GM08714 (cell line): ENCODE results near the gene FRMD6.

ENCODE experiments used
- H3K4me3 ChIP-seq: fragments of 200-500 bp; sonication (Bioruptor generic); 2 replicates; pipeline ENCODE4 v1.5.1; 2014; ENCODE audit warnings: mild to moderate bottlenecking, low read length, inconsistent platforms
- ZNF274 ChIP-seq: IDR thresholded peaks from 2 replicates; pipeline ENCODE4 v1.6.1; 2012; ENCODE audit warnings: mild to moderate bottlenecking, low read depth, low read length

FRMD6 gene

DNA sequence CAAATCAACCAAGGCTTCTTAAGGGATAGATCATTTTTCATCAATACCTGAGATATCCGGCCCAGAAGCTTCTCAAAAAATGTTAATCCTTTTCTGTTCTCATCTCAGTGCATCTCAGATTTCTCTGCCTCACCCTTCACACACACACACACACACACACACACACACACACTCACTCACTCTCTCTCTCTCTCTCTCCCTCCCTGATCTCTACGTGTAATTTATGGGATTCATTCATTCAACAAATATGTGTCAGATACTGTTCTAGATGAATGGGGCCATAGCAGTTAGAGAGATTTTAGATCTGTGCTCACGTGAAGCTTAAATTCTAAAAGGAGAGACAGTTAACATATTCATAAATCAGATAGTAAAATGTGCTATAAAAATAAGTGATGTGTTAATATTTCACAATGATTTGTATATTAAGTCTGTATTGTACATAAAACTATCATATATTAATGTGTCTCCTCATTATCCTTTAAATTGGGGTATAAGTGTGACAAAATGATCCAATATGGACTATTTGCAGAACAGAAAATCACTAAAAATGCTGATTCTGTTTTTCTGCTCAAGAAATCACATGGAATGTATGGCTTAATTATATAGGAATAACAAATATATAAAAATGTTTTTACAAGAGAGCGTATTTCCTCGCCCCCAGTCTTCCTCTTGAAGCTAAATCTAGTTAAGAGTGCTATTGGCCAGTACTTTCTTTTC lies 7.3 kb upstream of the FRMD6 start:
- no peak overlapping the region for H3K4me3 ChIP-seq
- TF ChIP-seq ZNF274 = no peak

DNA sequence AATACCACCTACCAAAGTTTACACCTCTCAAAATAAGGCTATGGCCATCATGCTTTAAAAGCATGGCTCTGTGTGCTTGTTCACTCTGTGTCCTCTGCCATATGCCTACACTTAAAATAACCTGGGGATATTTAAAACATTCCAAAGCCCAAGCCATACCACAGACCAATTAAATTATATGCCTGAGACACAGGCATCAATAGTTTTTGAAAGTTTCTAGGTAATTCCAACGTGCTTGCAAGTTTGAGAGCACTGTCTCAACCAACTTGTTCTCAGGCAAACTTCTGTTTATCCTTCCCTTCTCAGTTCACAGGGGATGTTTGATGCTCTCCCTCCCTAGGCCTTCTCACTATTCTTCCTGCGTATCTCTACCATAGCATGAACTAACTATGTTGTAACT lies 3.4 kb upstream of the FRMD6 start:
- no peak overlapping the region for H3K4me3 ChIP-seq
- TF ChIP-seq ZNF274 = no peak

DNA sequence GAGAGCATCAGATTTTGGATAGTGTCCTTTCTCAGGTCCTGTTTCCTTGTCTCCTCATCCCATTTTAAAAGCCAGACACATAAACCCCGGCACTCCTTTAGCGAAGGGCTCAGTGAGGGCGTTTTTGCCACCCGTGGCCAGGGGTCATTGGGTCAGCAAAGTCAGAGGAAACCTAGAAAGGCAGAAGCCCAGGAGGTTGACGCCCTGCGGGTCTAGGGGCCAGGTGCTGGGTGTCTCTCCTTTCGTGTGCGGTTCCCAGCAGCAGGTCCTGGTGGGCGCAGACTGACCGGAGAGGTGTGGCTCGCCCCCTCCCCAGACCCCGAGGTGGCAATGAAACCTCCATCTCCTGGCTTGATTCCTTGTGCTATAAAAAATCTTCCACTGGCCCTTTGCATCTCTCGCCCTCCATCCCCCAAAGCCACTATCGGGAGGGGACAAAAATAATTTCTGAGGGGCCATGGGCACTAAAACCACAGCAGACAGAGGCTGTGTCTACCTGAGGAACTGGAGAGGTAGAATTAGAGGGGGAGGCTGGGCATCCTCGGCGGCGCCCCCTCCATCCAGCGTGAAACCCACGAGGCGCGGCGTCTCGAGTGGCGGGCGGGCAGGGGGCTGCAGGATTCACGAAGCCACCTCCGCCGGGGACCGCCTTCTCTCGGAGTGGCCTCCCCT lies 858 bp upstream of the FRMD6 start:
- H3K4me3 ChIP-seq = peak overlapping the region; percentile 69
- TF ChIP-seq ZNF274 = no peak

DNA sequence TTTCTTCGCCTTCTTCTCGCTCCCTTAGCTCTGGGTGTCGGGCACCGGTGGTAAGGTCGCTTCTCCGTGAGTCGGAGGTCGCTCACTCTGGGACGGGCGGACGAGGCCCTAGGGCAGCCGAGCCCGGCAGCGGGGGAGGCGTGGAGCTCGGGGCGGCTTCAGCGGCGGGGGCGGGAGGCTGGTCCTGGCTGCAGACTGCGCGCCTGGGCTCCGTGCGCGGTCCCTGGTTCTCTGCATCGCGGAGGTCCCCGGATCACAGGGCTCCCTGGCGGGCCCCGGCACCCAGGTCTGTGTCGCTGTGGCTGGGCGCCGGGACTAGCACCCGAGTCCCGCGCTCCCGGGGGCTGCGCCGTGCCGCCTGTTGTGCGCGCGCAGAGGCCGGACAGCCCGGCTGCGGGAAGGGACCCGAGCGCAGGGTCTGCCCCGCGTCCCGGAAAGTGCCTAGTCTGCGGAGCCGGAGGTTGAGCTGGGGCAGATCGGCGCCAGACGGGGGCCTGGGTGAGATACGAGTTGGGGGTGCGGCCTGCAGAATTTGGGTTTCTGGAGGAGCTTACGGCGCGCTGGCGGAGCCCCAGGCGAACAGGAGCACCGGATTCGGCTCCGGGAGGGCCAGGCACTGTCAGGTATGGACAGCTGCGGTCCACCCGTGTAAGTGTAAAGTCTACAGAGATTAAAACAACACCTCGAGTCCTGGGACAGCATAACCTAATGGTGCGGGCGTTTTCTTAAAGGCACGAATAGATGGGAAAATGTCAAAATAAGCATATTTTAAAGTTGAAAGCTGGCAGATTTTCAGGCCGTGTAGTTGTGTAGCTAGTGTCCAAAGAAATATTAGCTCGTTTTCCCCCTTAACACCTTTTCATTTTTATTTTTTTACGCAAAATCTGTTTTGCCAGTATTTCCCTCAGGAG lies 713 bp downstream of the FRMD6 start:
- H3K4me3 ChIP-seq = peak overlapping the region; percentile 73
- TF ChIP-seq ZNF274 = no peak

DNA sequence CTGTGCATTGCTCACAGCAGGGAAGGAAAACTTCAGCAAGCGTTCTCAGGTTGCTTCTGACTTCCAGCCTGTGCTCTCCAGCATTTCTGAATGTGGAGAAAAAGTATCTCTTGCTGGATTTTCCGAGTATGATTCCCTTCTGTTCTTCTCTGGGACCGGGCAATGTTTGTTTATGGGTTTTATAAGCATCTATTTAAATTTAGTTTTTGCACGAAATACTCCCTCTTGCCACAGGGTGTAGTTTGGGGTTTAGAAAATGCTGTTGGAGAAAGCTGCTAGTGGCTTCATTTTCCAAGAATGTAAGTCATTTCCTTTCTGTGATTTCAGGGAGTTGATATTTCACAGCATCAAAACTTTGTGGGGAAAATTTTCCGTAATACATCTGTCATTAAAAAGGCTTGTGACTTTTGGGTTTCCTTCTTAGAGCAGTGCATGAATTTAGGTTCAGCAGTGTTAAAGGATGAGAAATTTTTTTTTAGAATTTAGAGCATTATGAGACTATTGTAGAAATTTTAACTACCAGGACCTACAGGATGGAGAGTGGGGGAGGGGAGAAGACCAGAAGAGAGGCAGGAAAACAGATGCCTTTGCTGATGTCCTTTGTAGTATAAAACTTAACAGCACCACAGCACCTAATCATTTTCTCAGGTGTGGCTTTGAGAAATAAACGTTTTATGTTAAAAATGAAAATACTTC lies 1.5 kb downstream of the FRMD6 start:
- peak overlapping the region; percentile 73 for H3K4me3 ChIP-seq
- no peak for TF ChIP-seq ZNF274

DNA sequence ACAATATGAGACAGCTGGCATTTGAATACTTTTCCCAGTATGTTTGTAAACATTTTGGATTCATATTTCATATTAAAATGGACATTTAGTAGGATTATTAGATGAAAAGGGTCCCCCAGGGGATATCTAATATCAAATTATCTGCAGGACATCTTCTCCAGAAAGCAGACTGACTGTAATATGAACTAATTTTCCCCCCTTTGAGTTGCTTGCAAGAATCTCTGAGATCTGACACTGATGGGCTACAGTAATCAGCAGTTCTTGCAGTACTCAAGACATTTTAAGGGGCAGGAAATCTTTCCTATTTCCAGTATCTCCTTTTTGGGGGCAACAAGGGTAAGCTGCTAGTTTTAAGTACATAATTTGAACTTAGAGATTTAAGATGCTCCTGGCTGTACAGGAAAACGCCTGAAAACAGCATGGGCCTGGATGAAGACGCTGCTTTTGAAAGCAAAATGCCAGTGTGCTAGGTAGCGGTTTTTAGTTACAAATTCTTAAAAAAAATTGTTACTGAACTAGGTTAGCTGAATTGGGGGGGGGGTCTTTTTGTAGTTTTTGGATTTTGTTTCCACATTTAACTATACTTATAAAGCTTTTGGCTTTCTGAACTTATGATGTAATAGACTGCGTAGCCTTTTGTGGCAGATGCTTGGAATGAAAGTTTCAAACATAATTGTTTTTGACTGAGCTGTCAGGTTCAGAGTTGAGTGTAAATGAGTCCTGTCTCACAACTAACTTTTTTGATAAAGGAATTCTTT lies 2.2 kb downstream of the FRMD6 start:
- H3K4me3 ChIP-seq = no peak overlapping the region; the same call in 1 of the 2 replicates
- TF ChIP-seq ZNF274 = no peak

DNA sequence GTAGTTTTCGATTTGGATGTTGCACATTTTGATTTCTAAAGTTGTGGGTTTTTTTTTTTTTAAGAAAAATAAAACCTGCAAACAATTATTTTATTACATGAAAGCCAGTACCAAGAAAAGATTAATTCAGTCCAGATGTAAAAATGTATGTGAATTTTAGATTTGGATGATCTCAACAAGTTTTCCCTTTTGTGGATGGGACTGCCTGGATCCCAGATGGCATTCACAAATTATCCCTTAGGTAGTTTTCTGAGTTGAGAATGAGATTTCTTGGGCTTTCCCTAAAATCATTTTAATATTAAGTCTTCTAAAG lies 2.8 kb downstream of the FRMD6 start:
- TF ChIP-seq ZNF274 = no peak
- no peak overlapping the region for H3K4me3 ChIP-seq

DNA sequence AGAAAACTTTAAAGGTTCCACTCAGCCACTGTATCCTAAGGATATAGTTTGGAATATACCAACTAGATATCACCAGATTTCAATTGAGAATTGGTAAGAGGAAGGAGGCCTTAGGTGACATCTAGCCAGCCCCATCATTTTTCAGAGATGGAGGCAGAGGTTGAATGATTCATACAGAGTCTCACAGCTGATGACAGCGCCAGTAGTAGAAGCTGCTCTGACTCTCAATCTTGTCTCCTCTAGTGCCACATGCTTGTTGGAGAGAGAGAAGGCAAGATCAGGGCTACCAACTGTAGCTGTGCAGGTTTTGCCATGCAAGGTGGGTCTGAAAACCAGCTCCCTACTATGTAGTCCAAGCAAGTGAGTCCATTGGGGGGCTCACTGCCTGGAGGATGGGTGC lies 6.1 kb downstream of the FRMD6 start:
- TF ChIP-seq ZNF274 = no peak
- H3K4me3 ChIP-seq = no peak overlapping the region

DNA sequence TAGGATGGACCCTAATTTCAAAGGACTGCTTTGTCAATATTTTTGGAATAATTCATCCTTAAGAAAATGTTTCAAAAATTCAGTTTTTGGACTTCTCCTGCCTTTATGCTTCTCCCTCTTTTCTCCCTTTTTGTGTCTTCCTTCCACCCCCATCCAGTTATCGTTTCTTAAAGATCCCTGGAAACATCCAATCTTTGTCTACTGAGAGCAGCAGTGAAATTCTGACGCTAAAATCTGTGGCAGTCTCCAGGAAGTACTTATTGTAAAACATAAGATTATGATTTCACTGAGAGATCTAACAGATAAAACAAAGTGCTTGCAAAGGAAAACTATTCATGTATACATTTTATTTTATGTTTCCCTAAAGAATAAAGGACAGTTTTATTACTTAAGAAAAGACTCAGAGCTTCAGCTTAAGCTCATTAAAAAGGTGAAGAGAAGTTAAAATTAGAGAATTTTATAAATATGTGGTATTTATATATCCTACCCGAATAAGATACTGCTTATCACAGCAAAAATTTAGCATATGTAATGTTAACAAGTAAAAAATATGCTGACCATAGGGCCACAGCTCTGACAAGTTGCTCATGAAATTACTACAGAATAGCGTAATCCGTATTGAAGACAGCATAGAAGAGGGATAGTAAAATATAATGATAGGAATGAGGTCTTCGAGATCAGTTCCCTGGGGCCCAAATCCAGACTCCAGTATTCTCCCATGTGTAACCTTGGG lies 6.9 kb downstream of the FRMD6 start:
- H3K4me3 ChIP-seq = no peak overlapping the region
- TF ChIP-seq ZNF274 = no peak

DNA sequence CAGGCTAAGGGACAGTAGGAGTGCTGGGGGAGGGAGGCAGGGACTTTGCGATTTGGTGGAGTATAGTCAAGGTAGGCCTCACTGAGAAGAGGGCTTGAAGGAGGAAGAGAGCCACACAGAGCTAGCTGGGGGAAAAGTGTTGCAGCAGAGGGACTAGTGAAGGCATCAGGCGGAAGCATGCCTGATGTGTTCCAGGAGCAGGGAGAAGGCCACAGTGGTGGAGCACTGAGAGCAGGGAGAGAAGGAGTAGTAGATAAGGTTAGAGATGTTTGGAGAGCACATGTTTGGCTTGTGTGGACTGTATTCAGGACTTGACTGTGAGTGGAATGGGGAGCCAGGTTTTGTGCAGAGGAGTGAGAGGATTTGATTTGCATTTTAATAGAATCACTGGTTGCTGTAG lies 9.0 kb downstream of the FRMD6 start:
- no peak overlapping the region for H3K4me3 ChIP-seq
- no peak for TF ChIP-seq ZNF274

DNA sequence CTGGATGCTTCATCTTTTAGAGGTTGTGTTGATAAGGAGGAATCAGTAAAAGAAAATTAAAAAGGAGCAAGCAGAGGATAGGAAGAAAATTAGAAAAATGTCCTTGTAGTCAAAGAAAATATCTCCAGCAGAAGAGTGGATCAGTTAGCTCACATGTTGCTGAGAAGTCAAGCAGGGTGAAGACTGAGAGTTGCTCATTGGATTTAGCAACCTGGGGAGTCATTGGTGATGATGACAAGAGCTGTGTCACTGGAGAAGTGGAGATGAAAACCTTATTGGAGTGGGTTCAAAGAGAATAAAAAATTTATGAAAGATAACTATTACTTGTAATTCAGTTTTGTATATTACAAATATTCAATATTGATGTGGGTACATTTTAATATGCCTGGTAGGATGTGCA lies 9.8 kb downstream of the FRMD6 start:
- TF ChIP-seq ZNF274 = no peak
- H3K4me3 ChIP-seq = no peak overlapping the region

DNA sequence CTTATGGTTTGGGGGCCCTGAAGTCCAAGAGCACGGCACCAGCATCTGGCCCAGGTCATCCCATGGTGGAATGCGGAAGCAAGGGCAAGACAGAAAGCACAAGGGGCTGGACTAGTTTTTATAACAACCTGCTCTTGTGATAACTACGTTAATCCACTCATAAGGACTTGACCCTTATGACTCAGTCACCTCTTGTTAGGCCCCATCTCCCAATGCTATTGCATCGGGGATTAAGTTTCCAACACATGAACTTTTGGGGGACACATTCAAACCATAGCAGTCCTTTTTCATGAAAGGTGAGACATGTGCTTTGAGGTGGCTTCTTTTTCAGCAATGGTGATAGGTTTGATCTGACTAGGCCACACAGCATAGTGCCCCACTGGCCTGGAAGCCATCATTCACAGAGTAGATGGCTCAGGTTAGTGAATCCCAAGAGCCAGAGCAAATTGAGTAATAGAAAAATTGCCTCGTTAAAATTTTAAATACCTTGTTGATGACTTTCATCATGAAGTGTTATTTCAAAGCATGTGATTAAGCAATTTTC lies 12.1 kb downstream of the FRMD6 start:
- no peak for TF ChIP-seq ZNF274
- H3K4me3 ChIP-seq = no peak overlapping the region

DNA sequence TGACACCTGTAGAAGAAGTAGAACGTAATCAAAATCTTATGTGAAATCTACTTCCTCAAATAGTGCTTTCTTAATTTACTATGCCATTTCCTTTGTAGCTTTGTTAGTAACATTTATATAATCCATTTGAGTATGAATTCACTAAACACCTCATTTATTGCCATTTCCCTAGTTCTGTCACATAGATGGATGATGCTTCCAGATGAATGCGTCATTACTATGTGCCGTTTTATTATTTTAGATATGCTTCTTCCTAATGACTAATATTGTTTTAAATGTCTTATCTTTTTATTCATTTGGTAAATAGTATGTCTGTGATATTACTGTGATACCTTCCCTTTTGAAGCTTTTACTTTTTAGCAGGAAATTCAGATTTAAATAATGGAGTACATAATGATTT lies 14.4 kb downstream of the FRMD6 start:
- no peak overlapping the region for H3K4me3 ChIP-seq
- TF ChIP-seq ZNF274 = no peak

DNA sequence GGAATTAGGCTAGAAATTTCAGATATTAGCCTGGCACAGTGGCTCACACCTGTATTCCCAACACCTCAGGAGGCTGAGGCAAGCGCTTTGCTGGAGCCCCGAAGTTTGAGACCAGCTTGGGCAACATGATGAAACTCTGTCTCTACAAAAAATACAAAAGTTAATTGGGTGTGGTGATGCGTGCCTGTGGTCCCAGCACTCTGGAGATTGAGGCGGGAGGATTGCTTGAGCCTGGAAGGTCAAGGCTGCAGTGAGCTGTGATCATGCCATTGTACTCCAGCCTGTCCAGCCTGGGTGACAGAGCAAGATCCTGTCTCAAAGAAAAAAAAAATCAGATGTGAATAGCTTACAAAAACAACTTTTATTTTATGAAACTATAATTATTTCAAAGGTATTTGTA lies 15.1 kb downstream of the FRMD6 start:
- H3K4me3 ChIP-seq = no peak overlapping the region
- no peak for TF ChIP-seq ZNF274
